Liver (tissue), 9 donors: ENCODE measurements around the gene ARID5A. TPM values are rescaled to one million over a fixed set of nuclear protein-coding genes. Genes with fewer than 3 reads are reported as not detected.

Source experiments
- DNase-seq: peaks from one replicate; pipeline ENCODE4 v3.0.0-alpha.2; 2017; ENCODE audit warnings: low spot score
- H3K27ac ChIP-seq, 2 donors: one replicate each; pipeline ENCODE4 v1.7.0; 2013; ENCODE audit warnings: inconsistent platforms in 2 of 2, low read length in 2 of 2, control low read depth in 1 of 2, low read depth in 1 of 2, mild to moderate bottlenecking in 1 of 2
- H3K27me3 ChIP-seq, 4 donors: one replicate each; pipeline versions ENCODE4 v1.6.1 to v1.7.0; 2013; ENCODE audit warnings: low read length in 3 of 4, inconsistent platforms in 1 of 4, mild to moderate bottlenecking in 1 of 4, moderate library complexity in 1 of 4; ENCODE audit not compliant: control insufficient read depth in 4 of 4, insufficient read depth in 4 of 4
- H3K36me3 ChIP-seq, 4 donors: one replicate each; pipeline versions ENCODE4 v1.6.1 to v1.7.0; 2013; ENCODE audit warnings: low read length in 3 of 4, mild to moderate bottlenecking in 3 of 4, low read depth in 1 of 4, moderate library complexity in 1 of 4; ENCODE audit not compliant: control insufficient read depth in 4 of 4, insufficient read depth in 3 of 4
- H3K4me1 ChIP-seq, 4 donors: one replicate each; pipeline versions ENCODE4 v1.6.1 to v1.7.0; 2013; ENCODE audit warnings: low read length in 3 of 4, mild to moderate bottlenecking in 3 of 4, moderate library complexity in 1 of 4; ENCODE audit not compliant: control insufficient read depth in 4 of 4, insufficient read depth in 4 of 4
- H3K4me3 ChIP-seq, 3 donors: one replicate each; pipeline versions ENCODE4 v1.6.1 to v1.7.0; 2013; ENCODE audit warnings: low read length in 3 of 3, control low read depth in 1 of 3, low read depth in 1 of 3, mild to moderate bottlenecking in 1 of 3
- H3K9ac ChIP-seq, 2 donors: one replicate each; pipeline ENCODE4 v1.7.0; 2013; ENCODE audit warnings: low read length in 2 of 2, mild to moderate bottlenecking in 2 of 2, moderate library complexity in 2 of 2, control low read depth in 1 of 2, low read depth in 1 of 2
- H3K9me3 ChIP-seq, 4 donors: one replicate each; pipeline versions ENCODE4 v1.6.1 to v1.7.0; 2013; ENCODE audit warnings: low read length in 3 of 4; ENCODE audit not compliant: control insufficient read depth in 4 of 4
- ATF3 ChIP-seq: IDR thresholded peaks from 2 replicates; pipeline ENCODE4 v1.6.1; 2016; ENCODE audit warnings: antibody characterized with exemption
- CTCF ChIP-seq: fragments of 150-350 bp; IDR thresholded peaks from 2 replicates; pipeline ENCODE4 v1.5.1; 2017; ENCODE audit warnings: improper control_type of control experiment, low read depth, low read length; ENCODE audit not compliant: missing input control
- EGR1 ChIP-seq, 2 donors: IDR thresholded peaks; 2 replicates each; pipeline ENCODE4 v1.6.1; 2016 to 2018; ENCODE audit warnings: antibody characterized with exemption in 2 of 2, low read depth in 2 of 2
- FOXA1 ChIP-seq: IDR thresholded peaks from 2 replicates; pipeline ENCODE4 v1.6.1; 2016; ENCODE audit warnings: antibody characterized with exemption
- FOXA2 ChIP-seq: IDR thresholded peaks from 2 replicates; pipeline ENCODE4 v1.6.1; 2016; ENCODE audit warnings: antibody characterized with exemption
- GABPA ChIP-seq, 2 donors: IDR thresholded peaks in 1 of 2; conservative IDR thresholded peaks in 1 of 2; 2 replicates each; pipeline ENCODE4 v1.6.1; 2016; ENCODE audit warnings: antibody characterized with exemption in 2 of 2, mild to moderate bottlenecking in 1 of 2, moderate library complexity in 1 of 2
- HNF4A ChIP-seq, 2 donors: conservative IDR thresholded peaks; 2 replicates each; pipeline ENCODE4 v1.6.1; 2016; ENCODE audit warnings: antibody characterized with exemption in 2 of 2, mild to moderate bottlenecking in 2 of 2
- JUND ChIP-seq, 2 donors: IDR thresholded peaks; 2 replicates each; pipeline ENCODE4 v1.6.1; 2016; ENCODE audit warnings: antibody characterized with exemption in 2 of 2
- MAX ChIP-seq: IDR thresholded peaks from 2 replicates; pipeline ENCODE4 v1.6.1; 2016; ENCODE audit warnings: antibody characterized with exemption
- NR2F2 ChIP-seq: IDR thresholded peaks from 2 replicates; pipeline ENCODE4 v1.6.1; 2016; ENCODE audit warnings: antibody characterized with exemption
- RAD21 ChIP-seq, 2 donors: IDR thresholded peaks; 2 replicates each; pipeline ENCODE4 v1.6.1; 2016; ENCODE audit warnings: antibody characterized with exemption in 2 of 2, mild to moderate bottlenecking in 2 of 2
- REST ChIP-seq: IDR thresholded peaks from 2 replicates; pipeline ENCODE4 v1.6.1; 2016; ENCODE audit warnings: antibody characterized with exemption, mild to moderate bottlenecking
- RXRA ChIP-seq, 2 donors: IDR thresholded peaks; 2 replicates each; pipeline ENCODE4 v1.6.1; 2017 to 2018; ENCODE audit warnings: antibody characterized with exemption in 2 of 2, mild to moderate bottlenecking in 1 of 2
- SP1 ChIP-seq: IDR thresholded peaks from 2 replicates; pipeline ENCODE4 v1.6.1; 2018; ENCODE audit warnings: antibody characterized with exemption, mild to moderate bottlenecking
- TAF1 ChIP-seq: conservative IDR thresholded peaks from 2 replicates; pipeline ENCODE4 v1.6.1; 2016; ENCODE audit warnings: antibody characterized with exemption, mild to moderate bottlenecking
- YY1 ChIP-seq: IDR thresholded peaks from 2 replicates; pipeline ENCODE4 v1.6.1; 2016; ENCODE audit warnings: antibody characterized with exemption, mild to moderate bottlenecking
- WGBS: extraction: QIAGEN DNeasy Blood & Tissue Kit; methylation state at CpG from one replicate; pipeline ENCODE4 v1.1.7; 2013; 5-methylcytosine and 5-hydroxymethylcytosine counted together
- polyA plus RNA-seq, 2 donors: library from polyadenylated mRNA; stranded (reverse) in 1 of 2; unstranded in 1 of 2; fragments of 200-250 nt in 1 of 2; fragments of >200 nt in 1 of 2; fragmentation: Nextera tagmentation in 1 of 2; extraction: Ambion mirVana in 1 of 2; gene quantifications; one replicate each; pipeline versions ENCODE4 v1.2.1 to v1.2.3, GENCODE V29; 2013 to 2015
- total RNA-seq, 2 donors: library from RNA; depleted of rRNA; stranded (reverse); fragments of >200 nt; gene quantifications; one replicate each; pipeline ENCODE4 v1.2.3, GENCODE V29; 2014
- TF ChIP-seq, protein P1 (sequence below): IDR thresholded peaks from 2 replicates; pipeline ENCODE4 v1.6.1; 2016; ENCODE audit warnings: antibody characterized with exemption
- donor health status: healthy.
- donor health status: healthy.
- donor health status: healthy.
- donor health status: healthy.
- donor health status: healthy.

The ARID5A gene
- total and polyA plus RNA-seq, 4 donors: 7.4 to 17.8 (median 11.0) TPM

DNA sequence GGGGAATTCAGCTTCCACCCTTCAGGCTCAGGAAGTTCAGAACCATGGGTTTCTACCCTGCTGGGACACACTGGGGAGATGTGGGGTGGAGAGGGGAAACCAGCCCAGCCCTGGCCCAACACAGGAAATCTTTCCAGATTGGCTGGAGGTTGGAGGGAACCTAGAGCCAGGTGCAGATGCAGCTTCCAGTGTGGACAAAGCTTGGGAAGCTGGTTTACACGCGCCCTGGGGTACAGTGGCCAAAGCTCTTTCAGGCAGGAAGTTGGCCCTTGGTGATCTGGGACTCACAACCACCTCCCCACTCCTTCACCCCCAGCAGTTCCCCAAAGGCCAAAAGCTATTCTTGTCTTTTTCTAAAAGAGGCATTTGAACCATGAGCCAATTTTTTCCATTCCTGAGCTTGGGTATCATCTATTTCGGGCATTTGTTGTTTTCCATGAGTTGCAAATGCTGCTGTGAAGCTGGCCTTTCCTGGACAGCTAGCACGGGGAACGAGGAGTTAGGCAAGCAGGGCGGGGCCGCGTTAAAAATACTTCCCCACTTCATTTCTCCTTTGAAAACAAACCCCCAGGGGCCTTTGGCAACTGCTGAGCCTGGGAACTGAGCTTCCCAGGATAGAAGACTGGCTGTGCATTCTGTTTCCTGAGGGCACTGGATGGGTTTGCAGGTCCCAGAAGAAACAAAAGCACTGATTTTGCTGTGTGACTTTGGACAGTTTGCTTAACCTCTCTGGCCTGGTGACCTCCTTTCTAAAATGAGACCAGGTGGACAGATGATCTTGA lies 3.1 kb upstream of the ARID5A start:
- Histone ChIP-seq H3K4me1 (peaks cover 3 to 13% (median 8%) of the 10 kb centered on the region in 4 donors), H3K27ac (peak overlapping the region; percentile 2 to 43), H3K9me3 (no peaks in the 10 kb centered on the region), H3K36me3 (no peaks in the 10 kb centered on the region), H3K27me3 (no peaks in the 10 kb centered on the region), H3K9ac (no peak overlapping the region), H3K4me3 (no peak overlapping the region)
- WGBS: 66% methylated on average over 8 of the region's 8 CpGs
- no peak for DNase-seq
- TF ChIP-seq TAF1 (no peak), SP1 (peak; percentile 47), JUND (IDR thresholded peaks at IDR 0.05) (peak in 1 of 2 donors; percentile 41), FOXA2 (no peak), NR2F2 (peak; percentile 33), RXRA (IDR thresholded peaks at IDR 0.05) (no peak), RAD21 (IDR thresholded peaks at IDR 0.05) (no peak), HNF4A (conservative IDR thresholded peaks at IDR 0.05) (no peak), ATF3 (no peak)

DNA sequence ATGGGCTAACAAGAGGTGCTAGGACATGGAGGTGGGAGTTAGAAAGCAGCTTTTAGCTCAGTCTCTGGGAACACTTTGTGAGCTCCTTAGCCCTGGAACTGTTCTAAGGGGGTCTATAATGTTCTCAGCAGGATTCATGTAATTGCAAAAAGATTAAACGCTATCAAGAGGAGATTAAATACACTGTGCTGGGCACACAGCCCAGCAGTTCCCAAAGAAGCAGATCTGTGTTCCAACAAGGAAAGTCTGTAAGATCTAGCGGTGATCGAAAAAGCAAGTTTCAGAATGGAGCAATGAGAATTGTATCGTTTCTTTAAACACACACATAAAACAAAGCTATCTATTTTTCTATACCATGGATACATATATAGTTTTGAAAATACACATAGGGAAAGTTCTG lies 2.4 kb upstream of the ARID5A start:
- TF ChIP-seq NR2F2 (no peak), FOXA1 (no peak), FOXA2 (no peak), SP1 (no peak), YY1 (no peak), ATF3 (no peak), RXRA (IDR thresholded peaks at IDR 0.05) (no peak), MAX (no peak)
- Histone ChIP-seq H3K9me3 (no peaks in the 10 kb centered on the region), H3K4me3 (no peak overlapping the region), H3K27me3 (no peaks in the 10 kb centered on the region), H3K4me1 (peaks cover 3 to 13% (median 8%) of the 10 kb centered on the region in 4 donors), H3K36me3 (no peaks in the 10 kb centered on the region), H3K27ac (peak overlapping the region; percentile 2 to 43), H3K9ac (no peak overlapping the region)
- 76% methylated on average over 4 of the region's 4 CpGs for WGBS
- DNase-seq: no peak

DNA sequence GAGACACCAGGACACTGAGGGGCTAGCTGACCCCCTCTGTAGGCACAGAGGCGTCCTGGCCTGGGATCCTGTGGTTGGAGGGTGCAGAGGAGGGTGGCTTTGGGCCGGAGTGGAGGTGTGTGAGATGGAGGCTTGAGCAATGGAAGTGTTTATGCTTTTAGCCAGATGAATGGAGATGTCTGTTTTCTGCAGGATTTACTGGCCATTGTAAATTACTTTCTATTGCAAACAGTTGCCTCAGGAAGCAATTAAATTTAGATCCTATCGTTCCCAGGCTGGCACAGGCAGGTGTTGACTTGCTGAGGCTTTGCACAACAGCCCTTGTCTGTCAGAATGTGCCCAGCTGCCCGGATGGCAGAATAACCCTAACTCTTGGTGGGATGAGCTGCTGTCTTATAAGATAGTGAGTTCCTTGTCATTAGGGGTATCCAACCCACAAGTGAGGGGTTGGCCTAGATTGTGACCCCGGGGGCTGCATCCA lies 1.8 kb upstream of the ARID5A start:
- Histone ChIP-seq H3K27ac (no peak overlapping the region), H3K36me3 (no peaks in the 10 kb centered on the region), H3K27me3 (no peaks in the 10 kb centered on the region), H3K9ac (no peak overlapping the region), H3K9me3 (no peaks in the 10 kb centered on the region), H3K4me1 (peaks cover 3 to 13% (median 8%) of the 10 kb centered on the region in 4 donors), H3K4me3 (no peak overlapping the region)
- WGBS: 64% methylated on average over 5 of the region's 5 CpGs
- no peak for DNase-seq
- no peak for TF ChIP-seq JUND (IDR thresholded peaks at IDR 0.05)
- TF ChIP-seq GABPA (IDR thresholded peaks at IDR 0.05 in 1 of 2, conservative IDR thresholded peaks at IDR 0.05 in 1 of 2): no peak
- TF ChIP-seq RAD21 (IDR thresholded peaks at IDR 0.05): no peak
- no peak for TF ChIP-seq FOXA1
- no peak for TF ChIP-seq NR2F2
- TF ChIP-seq MAX: no peak
- TF ChIP-seq RXRA (IDR thresholded peaks at IDR 0.05): no peak
- no peak for TF ChIP-seq EGR1 (IDR thresholded peaks at IDR 0.05; ENCODE audit: low read depth in 2 of 2)
- TF ChIP-seq HNF4A (conservative IDR thresholded peaks at IDR 0.05): no peak
- TF ChIP-seq, protein P1, sequence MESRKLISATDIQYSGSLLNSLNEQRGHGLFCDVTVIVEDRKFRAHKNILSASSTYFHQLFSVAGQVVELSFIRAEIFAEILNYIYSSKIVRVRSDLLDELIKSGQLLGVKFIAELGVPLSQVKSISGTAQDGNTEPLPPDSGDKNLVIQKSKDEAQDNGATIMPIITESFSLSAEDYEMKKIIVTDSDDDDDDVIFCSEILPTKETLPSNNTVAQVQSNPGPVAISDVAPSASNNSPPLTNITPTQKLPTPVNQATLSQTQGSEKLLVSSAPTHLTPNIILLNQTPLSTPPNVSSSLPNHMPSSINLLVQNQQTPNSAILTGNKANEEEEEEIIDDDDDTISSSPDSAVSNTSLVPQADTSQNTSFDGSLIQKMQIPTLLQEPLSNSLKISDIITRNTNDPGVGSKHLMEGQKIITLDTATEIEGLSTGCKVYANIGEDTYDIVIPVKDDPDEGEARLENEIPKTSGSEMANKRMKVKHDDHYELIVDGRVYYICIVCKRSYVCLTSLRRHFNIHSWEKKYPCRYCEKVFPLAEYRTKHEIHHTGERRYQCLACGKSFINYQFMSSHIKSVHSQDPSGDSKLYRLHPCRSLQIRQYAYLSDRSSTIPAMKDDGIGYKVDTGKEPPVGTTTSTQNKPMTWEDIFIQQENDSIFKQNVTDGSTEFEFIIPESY: no peak
- TF ChIP-seq SP1: no peak
- no peak for TF ChIP-seq ATF3
- no peak for TF ChIP-seq CTCF
- no peak for TF ChIP-seq REST
- TF ChIP-seq YY1: no peak
